HG03039 (cell line): ENCODE results near the gene NFKBIL1.
"Not testable (repeated sequence)": the region's sequence is repeated elsewhere in the genome, so short reads cannot be mapped to it uniquely, and the experiment has no call there.

Experiments
- ATAC-seq: cut with Tn5 transposase; IDR thresholded peaks from one replicate; pipeline ENCODE4 v1.9.1; 2021; ENCODE audit warnings: mild to moderate bottlenecking, moderate library complexity; ENCODE audit not compliant: unreplicated experiment

Gene NFKBIL1

DNA sequence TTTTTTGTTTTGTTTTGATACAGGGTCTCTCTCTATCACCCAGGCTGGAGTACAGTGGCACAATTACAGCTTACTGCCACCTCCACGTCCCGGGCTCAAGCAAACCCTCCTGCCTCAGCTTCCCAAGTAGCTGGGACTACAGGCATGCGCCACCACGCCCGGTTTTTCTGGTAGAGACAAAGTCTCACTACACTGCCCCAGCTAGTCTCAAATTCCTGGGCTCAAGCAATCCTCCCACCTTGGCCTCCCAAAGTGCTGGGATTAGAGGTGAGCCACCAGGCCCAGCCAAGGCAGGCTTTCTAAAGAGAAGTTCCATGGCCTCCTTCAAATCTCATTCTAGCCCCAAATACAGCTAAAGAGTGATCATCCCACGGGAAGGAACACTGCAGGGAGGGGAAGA lies 13.4 kb upstream of the NFKBIL1 start:
- no peak for ATAC-seq

DNA sequence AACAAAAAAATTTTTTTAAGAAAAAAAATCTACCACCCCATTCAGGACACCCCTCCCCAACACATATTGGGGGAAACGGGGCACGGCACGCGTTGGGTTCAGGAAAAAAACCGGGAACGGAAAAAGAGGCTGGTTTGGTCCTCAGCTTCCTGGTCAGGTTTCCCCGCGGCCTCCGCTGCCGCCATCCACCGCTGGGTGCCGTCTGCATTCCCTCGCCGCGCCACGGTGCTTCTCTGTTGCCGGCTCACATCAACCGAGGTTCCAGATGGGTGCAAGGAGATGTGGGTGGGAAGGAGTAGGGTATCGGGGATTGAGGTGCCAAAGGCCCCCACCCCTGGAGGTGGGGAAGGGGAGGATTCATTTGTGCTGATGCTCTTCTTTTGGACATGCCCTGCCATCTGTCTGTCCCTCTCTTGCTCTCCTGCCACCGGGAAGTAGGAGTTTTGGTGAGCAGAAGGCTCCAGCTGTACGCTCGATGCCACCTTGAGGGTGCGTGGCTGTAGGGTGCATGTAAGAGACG lies 12.8 kb upstream of the NFKBIL1 start:
- ATAC-seq, result no peak

DNA sequence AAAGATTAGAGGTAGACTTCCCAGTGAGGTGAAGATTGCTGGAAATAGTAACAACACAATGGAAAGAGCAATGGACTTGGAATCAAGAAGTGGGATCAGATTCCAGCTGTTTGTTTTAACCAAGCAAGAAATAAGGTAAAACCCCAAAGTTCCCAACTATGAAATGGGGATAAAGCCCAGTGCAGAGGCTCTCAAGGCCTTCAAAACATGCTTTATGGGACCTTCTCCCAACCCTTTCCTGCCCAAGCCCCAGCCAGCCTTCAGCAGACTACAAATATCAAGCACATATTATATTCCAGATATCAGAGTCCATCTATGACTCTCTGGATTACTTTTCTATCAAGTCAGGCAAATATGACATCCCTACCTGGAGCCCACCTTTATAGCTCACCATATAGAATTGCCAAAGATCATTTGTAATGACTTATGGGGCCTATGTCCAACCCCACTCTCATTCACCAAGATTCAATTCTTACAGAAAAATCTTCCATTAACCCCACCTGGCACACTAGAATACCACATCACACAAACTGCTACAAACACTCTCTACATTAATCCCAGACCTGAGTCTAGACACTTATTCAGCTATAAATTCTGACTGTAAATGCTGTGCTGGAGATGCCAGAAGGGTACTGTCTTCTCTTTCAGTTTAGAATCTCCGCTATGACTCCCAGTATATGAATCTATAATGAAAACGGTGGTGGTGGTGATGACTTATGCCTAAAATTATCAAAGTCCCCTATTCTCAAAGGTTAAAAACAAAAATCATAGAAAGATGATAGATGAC lies 11.7 kb upstream of the NFKBIL1 start:
- no peak for ATAC-seq

DNA sequence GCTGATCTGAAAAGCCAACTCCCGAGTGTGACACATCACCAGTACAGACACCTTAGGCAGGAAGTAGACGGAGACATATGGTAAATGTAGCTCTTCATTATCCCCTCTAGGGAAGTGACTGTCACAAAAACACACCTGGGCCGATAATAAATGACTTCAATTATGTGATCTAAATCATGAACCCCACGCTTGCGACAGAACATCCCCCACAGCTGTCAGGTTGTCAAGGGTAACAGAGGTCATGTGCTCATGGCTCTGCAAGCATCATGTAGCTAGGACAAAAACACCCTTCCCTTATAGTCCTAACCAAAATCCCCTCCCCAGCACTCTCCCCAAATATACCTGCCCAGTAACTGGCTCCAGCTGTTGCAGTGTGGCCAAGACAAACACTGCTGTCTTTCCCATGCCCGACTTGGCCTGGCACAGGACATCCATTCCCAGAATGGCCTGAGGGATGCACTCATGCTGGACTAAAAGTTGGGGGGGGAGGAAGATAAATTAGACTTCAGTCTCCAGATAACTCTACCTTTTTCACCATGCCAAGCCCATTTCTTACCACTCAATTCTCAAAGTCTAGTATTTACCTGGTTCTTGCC lies 8.5 kb upstream of the NFKBIL1 start:
- no peak for ATAC-seq

DNA sequence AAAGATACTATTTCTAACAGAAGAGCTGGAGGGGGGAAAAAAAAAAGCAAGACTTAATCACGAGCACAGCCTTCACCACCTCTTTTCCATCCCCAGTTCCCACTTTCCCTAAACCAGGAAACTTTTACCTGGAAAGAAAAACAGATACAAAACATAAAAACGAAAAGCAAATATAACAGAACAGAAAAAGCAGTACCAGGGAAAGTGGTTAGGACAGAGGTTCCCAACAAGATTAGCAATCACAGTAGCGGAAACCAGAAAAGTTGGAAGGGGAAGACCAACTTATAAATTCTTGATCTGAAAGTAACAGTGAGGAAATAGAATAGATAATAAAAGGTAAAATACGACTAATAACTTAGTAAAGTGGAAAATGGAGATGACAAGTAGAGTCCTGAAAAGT lies 6.8 kb upstream of the NFKBIL1 start:
- ATAC-seq, result no peak

DNA sequence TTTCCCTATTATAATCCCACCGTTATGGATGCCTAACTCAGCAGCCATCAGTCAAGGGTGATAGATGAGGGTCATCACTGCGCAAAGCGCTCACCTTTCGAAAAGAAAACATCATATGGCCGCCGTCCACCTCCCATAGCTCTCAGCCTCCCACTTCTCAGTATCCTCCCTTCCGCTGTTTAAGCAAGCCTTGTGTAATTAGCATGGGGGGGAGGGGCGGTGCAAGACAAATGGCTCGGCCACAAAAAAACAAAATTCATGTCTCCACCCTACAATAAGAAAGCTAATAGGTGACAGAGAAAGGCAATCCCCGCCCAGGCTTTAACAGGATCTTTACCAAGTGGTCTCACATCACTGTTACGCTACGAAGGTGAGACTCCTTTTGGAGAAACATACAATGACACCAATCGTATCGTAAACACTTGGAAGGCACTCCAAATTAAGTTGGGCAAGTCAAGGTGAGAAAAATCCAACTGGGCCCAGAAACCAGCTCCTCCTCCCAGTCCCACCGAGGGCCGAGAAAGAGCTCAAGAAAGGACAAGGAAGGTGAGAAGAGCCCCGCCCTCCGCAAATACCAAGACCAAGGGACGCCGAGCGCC lies 6.2 kb upstream of the NFKBIL1 start:
- ATAC-seq, result no peak

DNA sequence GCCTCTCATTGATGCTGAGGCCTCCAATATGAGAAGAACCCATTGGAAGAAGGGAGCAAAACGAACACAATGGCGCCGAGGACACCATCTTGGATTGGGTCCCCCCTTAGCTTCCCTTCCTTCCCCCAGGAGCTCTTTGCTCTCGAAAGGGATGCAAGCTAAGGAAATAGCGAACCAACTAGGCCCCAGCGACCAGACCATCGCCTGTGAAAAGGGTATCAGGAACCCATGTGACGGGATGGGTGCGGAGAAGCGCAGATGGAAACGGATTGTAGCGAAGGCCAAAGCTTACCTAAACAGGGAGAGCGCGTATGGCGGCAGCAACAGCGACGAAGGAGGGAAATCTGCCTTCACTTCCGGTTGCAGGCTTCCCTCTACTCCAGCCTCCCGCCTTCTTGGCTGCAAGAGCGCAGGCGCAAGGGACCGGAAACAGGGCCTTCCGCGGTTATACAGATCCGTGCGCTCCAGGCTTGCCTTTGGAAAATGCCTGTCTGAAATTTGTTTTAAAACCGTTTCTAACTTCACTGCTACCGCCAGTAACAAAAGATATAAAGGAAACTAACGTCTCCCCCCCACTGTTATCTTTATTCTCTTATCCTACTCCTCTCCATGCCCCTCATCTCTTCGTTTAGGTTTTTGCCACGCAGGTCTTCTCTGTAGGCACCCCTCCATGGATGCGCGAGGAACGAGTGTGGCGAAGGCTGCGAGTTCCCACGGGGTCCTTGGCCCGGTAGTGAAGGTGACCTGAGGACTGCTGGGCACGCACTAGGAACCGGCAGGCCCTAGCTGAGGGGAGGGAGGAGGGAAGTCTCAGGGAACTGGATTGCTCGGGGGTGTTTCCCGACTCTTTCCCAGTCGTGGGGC lies 5.5 kb upstream of the NFKBIL1 start, which contains the start of gene DDX39B:
TSS of gene DDX39B (minus strand) at position 346 of the 864 bp plus-strand sequence. CDS start 1,471 bp downstream, outside the sequence.
- ATAC-seq, result peak; percentile 60

DNA sequence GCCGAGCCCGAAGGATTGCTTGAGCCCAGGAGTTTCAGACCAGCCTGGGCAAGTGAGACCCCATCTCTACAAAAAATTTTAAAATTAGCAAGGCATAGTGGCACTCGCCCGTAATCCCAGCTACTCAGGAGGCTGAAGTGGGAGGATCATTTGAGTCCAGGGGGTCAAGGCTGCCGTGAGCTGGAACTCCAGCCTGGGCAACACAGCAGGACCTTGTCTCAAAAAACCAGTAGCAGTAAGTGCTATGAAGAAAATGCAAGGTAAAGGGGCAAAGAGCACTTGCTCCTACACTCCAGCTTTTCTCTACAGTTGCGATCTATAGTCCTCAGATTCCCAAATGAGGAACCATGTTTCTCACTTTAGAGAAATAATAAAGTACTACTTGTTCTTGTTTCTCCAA lies 3.8 kb upstream of the NFKBIL1 start:
- ATAC-seq, result no peak

DNA sequence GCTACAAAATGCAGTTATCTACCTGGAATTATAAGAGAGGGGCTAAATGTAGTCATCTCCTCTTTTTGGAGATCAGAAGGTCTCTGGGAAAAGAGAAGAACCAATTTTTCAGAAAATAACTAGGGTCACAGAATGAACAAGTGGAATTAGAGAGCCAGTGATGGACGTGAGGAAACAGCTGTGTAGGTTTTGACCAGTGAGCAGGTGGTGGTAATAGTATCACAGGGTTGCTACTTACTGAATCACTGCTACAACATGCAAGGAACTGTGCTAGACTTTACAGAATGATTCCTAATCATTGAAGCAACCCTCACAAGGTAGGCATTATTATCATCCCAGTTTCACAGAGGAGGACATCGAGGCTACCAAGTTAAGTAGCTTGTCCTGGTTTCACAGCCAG lies 2.7 kb upstream of the NFKBIL1 start:
- ATAC-seq, result no peak

DNA sequence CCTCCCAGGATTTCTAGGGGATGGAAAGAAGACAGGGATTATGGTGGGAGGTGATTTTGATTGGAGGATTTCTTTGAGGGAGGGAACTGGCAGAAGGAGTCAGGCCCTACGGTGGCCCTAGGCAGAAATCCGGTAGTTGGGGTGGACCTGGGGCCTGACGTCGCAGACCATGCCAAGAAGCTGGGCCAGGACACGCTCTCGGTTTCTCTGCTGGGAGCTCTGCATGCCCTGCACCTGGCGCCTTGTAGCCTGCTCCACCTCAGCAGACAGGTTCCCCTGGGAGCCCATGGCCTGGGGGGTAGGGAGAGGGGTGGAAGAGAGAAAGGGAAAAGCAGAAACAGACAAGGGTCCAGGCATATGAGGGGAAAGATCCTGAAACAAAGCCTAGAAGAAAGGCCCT lies 2.1 kb upstream of the NFKBIL1 start:
- no peak for ATAC-seq

DNA sequence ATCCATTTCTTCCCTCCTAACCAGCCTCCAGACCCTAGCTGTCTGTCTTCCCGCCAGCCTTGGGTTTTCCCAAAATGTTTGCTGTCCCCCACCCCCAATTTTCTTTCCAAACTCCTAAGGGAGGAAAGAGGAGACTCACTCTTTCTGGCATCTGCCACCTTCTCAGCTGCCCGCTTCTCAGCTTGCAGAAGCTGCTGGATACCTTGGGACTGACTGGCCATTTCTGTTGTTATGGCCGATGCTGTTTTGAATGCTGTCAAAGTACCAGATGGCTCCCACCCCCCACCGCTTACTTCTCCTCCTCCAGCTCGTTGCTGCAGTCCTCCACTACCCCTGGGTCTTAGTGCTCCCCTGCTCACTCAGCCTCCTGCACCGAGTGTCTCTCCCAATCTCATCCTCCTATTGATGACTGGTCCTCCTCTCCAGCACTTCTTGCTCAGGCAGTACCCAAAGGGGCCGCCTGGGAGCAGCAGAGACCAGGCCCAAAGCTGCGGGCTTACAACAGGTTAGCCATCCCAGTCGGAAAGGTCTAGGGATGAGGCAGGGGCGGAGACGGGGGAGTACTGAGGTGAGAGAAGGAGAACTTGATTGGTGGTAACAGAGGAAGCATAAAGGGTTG lies 960 bp upstream of the NFKBIL1 start, which contains the start of gene ATP6V1G2:
TSS of gene ATP6V1G2 (minus strand) at position 270 of the 619 bp plus-strand sequence. CDS start at position 221, 49 bp downstream.
- ATAC-seq, result peak; percentile 39

DNA sequence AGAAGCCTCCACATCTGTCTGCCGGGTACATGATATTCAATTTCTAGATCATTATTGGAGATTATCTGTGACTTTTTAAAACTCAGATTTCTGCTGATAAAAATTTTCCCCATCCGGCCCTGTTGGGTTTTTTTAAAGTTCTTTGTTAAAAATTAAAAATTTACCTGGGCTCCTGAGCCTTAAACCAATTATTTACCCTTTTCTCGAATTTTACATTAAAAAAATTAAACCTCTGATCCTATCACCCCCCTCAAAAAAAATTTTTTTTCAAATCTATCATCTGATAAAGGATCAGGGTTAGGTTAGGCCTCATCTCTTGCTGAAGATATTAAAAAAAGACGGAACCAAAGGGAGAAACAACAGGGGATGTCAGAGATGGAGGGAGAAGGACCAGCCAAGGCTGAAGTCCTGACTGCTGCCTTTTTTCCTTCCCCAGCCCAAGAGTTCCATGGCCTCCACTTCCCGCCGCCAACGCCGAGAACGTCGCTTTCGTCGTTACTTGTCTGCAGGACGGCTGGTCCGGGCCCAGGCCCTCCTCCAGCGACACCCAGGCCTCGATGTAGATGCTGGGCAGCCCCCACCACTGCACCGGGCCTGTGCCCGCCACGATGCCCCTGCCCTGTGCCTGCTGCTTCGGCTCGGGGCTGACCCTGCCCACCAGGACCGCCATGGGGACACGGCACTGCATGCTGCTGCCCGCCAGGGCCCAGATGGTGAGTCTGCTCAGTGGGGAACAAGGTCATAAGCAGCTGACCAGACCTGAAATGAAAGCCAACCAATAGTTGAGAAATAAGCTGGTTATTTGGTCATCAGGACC lies 527 bp downstream of the NFKBIL1 start:
- no peak for ATAC-seq

DNA sequence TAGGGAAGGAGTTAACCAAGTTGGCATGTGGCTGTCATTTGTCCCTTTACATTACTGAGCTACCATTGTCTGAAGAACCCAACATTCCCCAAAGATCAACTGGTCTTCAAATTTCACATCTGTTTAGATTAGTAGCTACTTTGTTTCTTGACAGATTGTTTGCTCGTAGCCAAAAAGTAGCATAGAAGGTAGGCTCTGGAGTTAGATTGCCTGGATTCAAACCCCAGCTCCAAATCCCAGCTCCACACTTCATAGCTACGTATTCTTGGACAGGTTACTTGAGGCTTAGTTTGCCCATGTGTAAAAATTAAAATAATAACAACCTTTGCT lies 1.1 kb downstream of the NFKBIL1 start:
- no peak for ATAC-seq

DNA sequence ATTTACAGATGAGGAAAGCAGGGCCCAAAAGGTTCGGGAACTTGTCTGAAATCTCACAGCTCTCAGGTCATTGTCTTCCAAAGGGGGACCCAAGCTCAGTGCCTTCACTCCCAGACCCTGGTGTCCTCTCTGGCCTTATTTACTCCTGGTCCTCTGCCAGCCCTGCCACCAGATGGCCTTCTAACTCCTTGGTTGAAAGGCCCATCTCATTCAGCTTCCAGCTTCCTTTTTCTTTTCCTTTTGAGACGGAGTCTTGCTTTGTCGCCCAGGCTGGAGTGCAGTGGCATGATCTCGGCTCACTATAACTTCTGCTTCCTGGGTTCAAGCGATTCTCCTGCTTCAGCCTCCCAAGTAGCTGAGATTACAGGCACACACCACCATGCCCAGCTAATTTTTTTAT lies 4.0 kb downstream of the NFKBIL1 start:
- not testable (repeated sequence) for ATAC-seq

DNA sequence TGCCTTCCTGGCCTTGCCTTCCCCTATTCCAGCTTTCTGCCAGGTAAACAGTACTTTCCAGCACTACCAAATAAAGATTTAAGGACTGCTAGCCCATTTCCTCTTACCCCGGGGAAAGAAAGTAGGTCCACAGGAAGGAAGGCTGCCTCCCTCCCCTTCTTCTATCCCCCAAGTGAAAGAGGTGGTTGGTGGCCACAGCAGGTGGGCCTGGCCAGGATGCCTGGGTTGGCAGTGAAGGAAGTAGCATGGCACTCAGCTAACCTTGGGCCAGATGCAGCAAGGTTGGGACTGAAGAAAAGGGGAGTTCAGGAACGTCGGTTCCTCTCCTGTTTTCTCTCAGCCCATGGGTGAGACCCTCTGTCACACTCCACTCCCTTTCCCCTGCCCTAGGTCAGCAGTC lies 8.9 kb downstream of the NFKBIL1 start:
- ATAC-seq, result no peak

DNA sequence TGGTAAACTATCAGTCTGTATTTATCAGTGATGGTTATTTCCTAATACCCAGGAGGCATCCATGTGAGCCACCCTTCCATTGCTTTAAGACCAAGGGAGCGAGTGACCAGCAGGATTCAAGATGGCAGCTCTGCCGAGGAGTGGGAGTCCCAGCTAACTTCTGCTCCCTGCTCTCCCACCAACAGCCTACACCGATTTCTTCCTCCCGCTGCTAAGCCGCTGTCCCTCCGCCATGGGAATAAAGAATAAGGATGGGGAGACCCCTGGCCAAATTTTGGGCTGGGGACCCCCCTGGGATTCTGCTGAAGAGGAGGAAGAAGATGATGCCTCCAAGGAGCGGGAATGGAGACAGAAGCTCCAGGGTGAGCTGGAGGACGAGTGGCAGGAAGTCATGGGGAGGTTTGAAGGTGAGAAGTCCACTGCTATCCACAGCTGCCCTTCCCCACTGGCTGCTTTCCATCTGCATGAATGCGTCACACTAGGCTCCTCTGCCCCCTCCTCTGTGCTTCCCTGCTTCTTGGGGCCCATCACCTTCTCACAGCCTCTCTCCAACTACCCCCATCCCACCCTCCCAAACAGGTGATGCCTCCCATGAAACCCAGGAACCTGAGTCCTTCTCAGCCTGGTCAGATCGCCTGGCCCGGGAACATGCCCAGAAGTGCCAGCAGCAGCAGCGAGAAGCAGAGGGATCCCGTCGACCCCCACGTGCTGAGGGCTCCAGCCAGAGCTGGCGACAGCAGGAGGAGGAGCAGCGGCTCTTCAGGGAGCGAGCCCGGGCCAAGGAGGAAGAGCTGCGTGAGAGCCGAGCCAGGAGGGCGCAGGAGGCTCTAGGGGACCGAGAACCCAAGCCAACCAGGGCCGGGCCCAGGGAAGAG lies 10.3 kb downstream of the NFKBIL1 start:
- ATAC-seq, result no peak

DNA sequence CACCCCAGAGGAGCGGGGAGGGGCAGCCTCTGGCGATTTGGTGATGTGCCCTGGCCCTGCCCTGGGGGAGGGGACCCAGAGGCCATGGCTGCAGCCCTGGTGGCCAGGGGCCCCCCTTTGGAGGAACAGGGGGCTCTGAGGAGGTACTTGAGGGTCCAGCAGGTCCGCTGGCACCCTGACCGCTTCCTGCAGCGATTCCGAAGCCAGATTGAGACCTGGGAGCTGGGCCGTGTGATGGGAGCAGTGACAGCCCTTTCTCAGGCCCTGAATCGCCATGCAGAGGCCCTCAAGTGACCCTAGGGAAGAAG lies 10.9 kb downstream of the NFKBIL1 start:
- ATAC-seq, result no peak

DNA sequence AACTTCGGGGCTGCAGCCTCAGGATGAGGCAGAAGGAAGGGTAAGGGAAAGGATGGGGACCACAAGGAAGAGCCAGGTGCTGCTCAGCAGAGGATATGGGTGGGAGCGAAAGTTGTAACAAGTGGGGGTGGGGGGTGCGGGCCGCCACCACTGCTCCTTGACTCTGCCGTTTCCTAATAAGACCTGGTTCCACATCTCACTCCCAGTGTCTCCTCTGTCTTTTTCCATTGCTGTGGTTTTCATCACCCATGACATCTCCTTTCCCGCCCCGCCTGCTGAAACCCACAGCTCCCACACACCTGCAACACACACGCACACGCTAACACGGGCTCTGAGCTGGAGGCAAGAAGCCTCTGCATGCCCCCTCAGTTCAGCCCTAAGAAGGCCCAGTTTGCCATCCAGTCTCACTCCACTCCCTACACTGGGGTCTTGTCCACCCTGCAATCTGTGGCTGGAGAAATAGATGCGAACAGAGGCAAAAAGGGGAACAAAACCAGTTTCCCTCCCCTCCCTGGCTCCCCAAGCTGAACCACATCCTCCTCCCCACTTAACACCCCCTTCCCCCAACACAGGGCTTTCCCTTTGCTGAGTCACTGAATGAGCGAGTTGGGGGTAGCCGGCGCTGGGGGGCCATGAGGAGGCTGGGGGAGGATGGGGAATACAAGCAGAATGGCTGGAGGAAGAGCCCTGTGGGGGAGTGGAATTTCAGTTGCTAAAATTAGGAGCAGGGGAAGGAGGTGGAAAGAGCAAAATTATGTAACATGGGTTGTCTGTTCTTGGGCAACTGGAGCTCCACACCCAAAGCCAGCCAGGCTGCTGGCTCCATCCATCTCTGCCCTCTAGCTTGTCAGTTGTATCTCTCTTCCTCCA lies 11.5 kb downstream of the NFKBIL1 start:
- no peak for ATAC-seq
